Breast epithelium (tissue), 3 donors: ENCODE results near the gene ARHGAP26.

Experiments used
- CTCF ChIP-seq, 3 donors: fragments of 450-650 bp; IDR thresholded peaks; one replicate each; pipeline ENCODE4 v1.5.1; 2016 to 2017; ENCODE audit warnings: antibody characterized with exemption in 3 of 3, mild to moderate bottlenecking in 3 of 3, moderate library complexity in 3 of 3
- POLR2A ChIP-seq: fragments of 450-650 bp; IDR thresholded peaks from one replicate; pipeline ENCODE4 v1.6.1; 2016; ENCODE audit warnings: antibody characterized with exemption, mild to moderate bottlenecking, moderate library complexity
- POLR2AphosphoS5 ChIP-seq, 3 donors: sonication (generic); formaldehyde crosslinking; IDR thresholded peaks; one replicate each; pipeline ENCODE4 v1.6.1; 2017; ENCODE audit warnings: antibody characterized with exemption in 3 of 3

- no peak for TF ChIP-seq CTCF (IDR thresholded peaks at IDR 0.05)
- no peak for TF ChIP-seq POLR2AphosphoS5 (IDR thresholded peaks at IDR 0.05)
- no peak for TF ChIP-seq POLR2A
Measured at GRCh38 chr5:143229426-143229895, 459.3 kb downstream of the ARHGAP26 start.
